Kidney (tissue), 14 donors: ENCODE results near the gene DDX11. TPM values are rescaled to one million over a fixed set of nuclear protein-coding genes. Genes with fewer than 3 reads are reported as not detected.
"Not testable (repeated sequence)": the region's sequence is repeated elsewhere in the genome, so short reads cannot be mapped to it uniquely, and the experiment has no call there.

Experiments used
- DNase-seq, 5 donors: peaks; one replicate each; pipeline ENCODE4 v3.0.0-alpha.2; 2013 to 2020
- FAIRE-seq: peaks from 2 replicates; lab custom pipeline; 2012; peaks lifted over from hg19 to GRCh38; lab: Jason Lieb, UNC
- H3K27ac ChIP-seq, 2 donors: one replicate each; pipeline ENCODE4 v1.7.0; 2013; ENCODE audit warnings: low read depth in 2 of 2, low read length in 2 of 2, inconsistent platforms in 1 of 2
- H3K27me3 ChIP-seq: one replicate; pipeline ENCODE4 v1.7.1; 2013; ENCODE audit warnings: low read length, inconsistent platforms; ENCODE audit not compliant: control insufficient read depth, insufficient read depth
- H3K36me3 ChIP-seq, 3 donors: one replicate each; pipeline versions ENCODE4 v1.7.0 to v1.7.1; 2013; ENCODE audit warnings: low read length in 3 of 3, control low read depth in 1 of 3, inconsistent platforms in 1 of 3; ENCODE audit not compliant: insufficient read depth in 3 of 3, control insufficient read depth in 2 of 3
- H3K4me1 ChIP-seq, 3 donors: one replicate each; pipeline versions ENCODE4 v1.7.0 to v1.7.1; 2013; ENCODE audit warnings: low read length in 3 of 3, inconsistent platforms in 1 of 3, low read depth in 1 of 3; ENCODE audit not compliant: control insufficient read depth in 2 of 3, insufficient read depth in 2 of 3
- H3K4me3 ChIP-seq, 3 donors: one replicate each; pipeline versions ENCODE4 v1.7.0 to v1.8.1; 2013; ENCODE audit warnings: low read length in 3 of 3, control low read depth in 1 of 3, inconsistent platforms in 1 of 3
- H3K9ac ChIP-seq, 3 donors: one replicate each; pipeline versions ENCODE4 v1.7.0 to v1.7.1; 2013; ENCODE audit warnings: low read length in 3 of 3, control low read depth in 1 of 3, inconsistent platforms in 1 of 3
- H3K9me3 ChIP-seq, 3 donors: one replicate each; pipeline versions ENCODE4 v1.7.0 to v1.7.1; 2013; ENCODE audit warnings: low read length in 3 of 3, control low read depth in 1 of 3, inconsistent platforms in 1 of 3; ENCODE audit not compliant: control insufficient read depth in 2 of 3, insufficient read depth in 1 of 3
- CTCF ChIP-seq: IDR thresholded peaks from 3 replicates; pipeline ENCODE4 v1.5.1; 2012; ENCODE audit warnings: mild to moderate bottlenecking, moderate library complexity, borderline replicate concordance; ENCODE audit not compliant: insufficient read depth; ENCODE audit errors: extremely low read depth
- intact Hi-C: fragments of 100-400 bp; cut with DNase I; formaldehyde crosslinking; loops from one replicate; pipeline ENCODE4 v1.11.1; 2022
- polyA plus RNA-seq: library from polyadenylated mRNA; stranded (reverse); fragments of 350-450 nt; fragmentation: Illumina TruSeq; extraction: RNeasy Lipid Tissue Mini Kit (QIAGEN cat#74804); gene quantifications from one replicate; pipeline ENCODE4 v1.2.3, GENCODE V29; 2014; ENCODE audit warnings: low read depth, low replicate concordance; ENCODE audit not compliant: insufficient read depth
- total RNA-seq: library from RNA; stranded (reverse); fragmentation: NEBNext Ultra II Directional; extraction: Animal tissue kit (Norgen Biotek cat#: 25700); gene quantifications from one replicate; pipeline ENCODE4 v1.2.1, GENCODE V29; 2021
- donor health status: control.
- donor health status: control.
- donor health status: control.
- donor health status: control.
- donor health status: control.
- donor health status: DM: yes; HTN: yes; CAD: no.
- donor health status: Normal renal cell carcinoma (clear cell type).

The DDX11 gene
- total and polyA plus RNA-seq, 2 donors from 2014 or later, result 1.9 to 29.9 TPM

- Histone ChIP-seq H3K9me3 (no peaks in the 10 kb centered on the region), H3K27me3 (no peaks in the 10 kb centered on the region), H3K36me3 (no peaks in the 10 kb centered on the region), H3K4me3 (no peak overlapping the region), H3K27ac (no peak overlapping the region), H3K9ac (no peak overlapping the region), H3K4me1 (no peaks in the 10 kb centered on the region)
- intact Hi-C loops, result no loop called here
- FAIRE-seq (no peak), DNase-seq (no peak)
- TF ChIP-seq CTCF, result no peak
Observed at GRCh38 chr12:31037028-31037427, 36.6 kb upstream of the DDX11 start.

GRCh38 chr12:31037931-31038330 is 35.7 kb upstream of the DDX11 start:
- no peaks in the 10 kb centered on the region for H3K4me1 ChIP-seq
- no peak overlapping the region for H3K4me3 ChIP-seq
- H3K9ac ChIP-seq, result no peak overlapping the region
- H3K27ac ChIP-seq, result no peak overlapping the region
- no peak for TF ChIP-seq CTCF
- no peaks in the 10 kb centered on the region for H3K36me3 ChIP-seq
- FAIRE-seq (no peak), DNase-seq (no peak)
- intact Hi-C loops, result no loop called here
- no peaks in the 10 kb centered on the region for H3K9me3 ChIP-seq
- no peaks in the 10 kb centered on the region for H3K27me3 ChIP-seq

- Histone ChIP-seq H3K4me3 (no peak overlapping the region), H3K27ac (no peak overlapping the region), H3K4me1 (no peaks in the 10 kb centered on the region), H3K27me3 (no peaks in the 10 kb centered on the region), H3K9me3 (no peaks in the 10 kb centered on the region), H3K9ac (no peak overlapping the region), H3K36me3 (no peaks in the 10 kb centered on the region)
- DNase-seq (no peak), FAIRE-seq (no peak)
- TF ChIP-seq CTCF, result no peak
- intact Hi-C loops, result no loop called here
Observed at GRCh38 chr12:31041033-31041564, 32.6 kb upstream of the DDX11 start.

DNA sequence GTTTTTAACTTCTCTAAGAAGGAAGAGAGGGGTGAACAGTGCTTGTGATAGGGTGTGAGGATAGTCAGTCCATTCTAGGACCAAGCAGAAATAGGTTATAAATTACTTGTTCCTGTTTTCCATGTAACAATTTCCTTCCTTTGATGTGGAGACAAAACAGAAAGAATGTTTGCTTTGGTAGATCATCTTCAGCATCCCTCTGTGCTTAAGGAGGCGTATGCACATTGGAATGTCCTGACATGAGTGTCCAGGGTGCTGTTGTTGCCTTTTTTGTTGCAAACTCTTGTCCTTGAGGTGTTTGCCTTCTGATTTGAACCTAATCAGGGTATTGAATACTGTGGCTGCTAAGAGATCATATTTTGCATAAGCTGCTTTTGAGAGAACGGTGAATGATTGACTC is 23.5 kb upstream of the DDX11 start:
- H3K36me3 ChIP-seq, H3K27ac ChIP-seq, H3K9ac ChIP-seq, H3K4me3 ChIP-seq, H3K4me1 ChIP-seq, H3K27me3 ChIP-seq, H3K9me3 ChIP-seq, intact Hi-C loops, FAIRE-seq, DNase-seq: not testable (repeated sequence)

DNA sequence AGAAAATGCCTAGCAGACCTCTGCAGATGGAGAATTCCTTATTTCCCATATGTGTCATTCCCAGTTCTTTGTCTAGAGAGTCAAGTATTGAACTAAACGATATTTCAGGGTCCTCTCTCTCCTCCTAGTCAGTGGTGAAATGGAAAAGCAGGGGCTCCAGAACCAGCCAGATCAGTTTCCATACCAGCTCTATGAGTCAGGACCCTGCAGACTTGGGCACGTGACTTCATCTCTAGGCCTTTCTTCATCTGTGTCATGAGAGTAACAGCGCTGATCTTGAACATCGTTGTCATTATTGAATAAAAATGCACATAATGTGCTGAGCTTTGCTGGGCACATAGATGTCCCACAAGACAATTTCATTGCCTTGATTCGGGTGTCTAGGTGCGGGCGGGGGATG is 23.1 kb upstream of the DDX11 start:
- H3K9me3 ChIP-seq, DNase-seq, H3K27ac ChIP-seq, H3K36me3 ChIP-seq, FAIRE-seq, H3K4me1 ChIP-seq, H3K27me3 ChIP-seq, H3K9ac ChIP-seq, intact Hi-C loops, H3K4me3 ChIP-seq: not testable (repeated sequence)

DNA sequence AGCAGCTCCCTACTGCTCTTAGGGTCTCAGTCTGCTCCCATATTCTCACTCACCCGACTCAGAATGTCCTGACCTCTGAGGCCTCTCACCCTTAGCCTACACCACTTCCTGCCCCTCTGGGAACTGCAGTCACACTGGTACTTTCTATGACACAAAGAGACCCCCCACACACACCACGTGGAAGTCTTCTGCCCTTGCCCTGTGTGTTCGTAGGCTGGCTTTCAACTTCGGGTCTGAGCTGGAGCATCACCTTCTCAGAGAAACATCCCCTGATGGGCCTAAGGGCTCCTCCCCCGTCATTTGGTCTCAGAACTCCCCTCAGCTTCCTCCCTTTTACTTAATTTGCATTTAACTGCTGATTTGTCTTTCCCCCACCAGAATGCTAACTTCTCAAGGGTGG is 22.0 kb upstream of the DDX11 start:
- not testable (repeated sequence) for H3K27me3 ChIP-seq, FAIRE-seq

More for the DNA sequence above, 22.0 kb upstream of the DDX11 start:
- H3K9me3 ChIP-seq, DNase-seq, H3K4me3 ChIP-seq, H3K4me1 ChIP-seq, intact Hi-C loops, H3K9ac ChIP-seq, H3K36me3 ChIP-seq, H3K27ac ChIP-seq: not testable (repeated sequence)
